Lung (tissue), 12 donors: ENCODE results near the gene AHCYL1. TPM values are rescaled to one million over a fixed set of nuclear protein-coding genes. Genes with fewer than 3 reads are reported as not detected.

Source experiments
- ATAC-seq: fragments of 200-7000 bp; cut with Tn5 transposase; one replicate; pipeline ENCODE4 v1.9.1; 2020; ENCODE audit warnings: moderate number of reproducible peaks; ENCODE audit not compliant: insufficient read depth, low FRiP score
- DNase-seq, 3 donors: peaks; one replicate each; pipeline ENCODE4 v3.0.0-alpha.2; 2013 to 2017
- H3K27ac ChIP-seq, 2 donors: one replicate each; pipeline ENCODE4 v1.5.1; 2013; ENCODE audit warnings: mild to moderate bottlenecking in 2 of 2, moderate library complexity in 2 of 2, control low read depth in 1 of 2, inconsistent platforms in 1 of 2, low read depth in 1 of 2, low read length in 1 of 2
- H3K27me3 ChIP-seq, 3 donors: one replicate each; pipeline ENCODE4 v1.5.1; 2013; ENCODE audit warnings: low read length in 2 of 3; ENCODE audit not compliant: control insufficient read depth in 3 of 3, insufficient read depth in 3 of 3
- H3K36me3 ChIP-seq, 4 donors: one replicate each; pipeline ENCODE4 v1.5.1; 2013; ENCODE audit warnings: low read length in 4 of 4, mild to moderate bottlenecking in 1 of 4, moderate library complexity in 1 of 4; ENCODE audit not compliant: control insufficient read depth in 4 of 4, insufficient read depth in 4 of 4
- H3K4me1 ChIP-seq, 5 donors: one replicate each; pipeline ENCODE4 v1.5.1; 2013; ENCODE audit warnings: low read length in 5 of 5, mild to moderate bottlenecking in 2 of 5, moderate library complexity in 1 of 5; ENCODE audit not compliant: control insufficient read depth in 5 of 5, insufficient read depth in 5 of 5
- H3K4me3 ChIP-seq: one replicate; pipeline ENCODE4 v1.5.1; 2013; ENCODE audit warnings: mild to moderate bottlenecking, control low read depth, moderate library complexity
- H3K9ac ChIP-seq, 2 donors: one replicate each; pipeline ENCODE4 v1.5.1; 2013; ENCODE audit warnings: low read length in 2 of 2, control low read depth in 1 of 2; ENCODE audit not compliant: insufficient read depth in 1 of 2
- H3K9me3 ChIP-seq, 4 donors: one replicate each; pipeline ENCODE4 v1.5.1; 2013; ENCODE audit warnings: low read length in 3 of 4, mild to moderate bottlenecking in 1 of 4, moderate library complexity in 1 of 4; ENCODE audit not compliant: control insufficient read depth in 4 of 4, insufficient read depth in 3 of 4
- WGBS, 2 donors: extraction: QIAGEN DNeasy Blood & Tissue Kit; methylation state at CpG; one replicate each; pipeline ENCODE4 v1.1.7; 2013; 5-methylcytosine and 5-hydroxymethylcytosine counted together
- polyA plus RNA-seq, 2 donors: library from polyadenylated mRNA; stranded (reverse); fragments of 200-250 nt; gene quantifications; one replicate each; pipeline ENCODE4 v1.2.1, GENCODE V29; 2013
- total RNA-seq, 2 donors: library from RNA; depleted of rRNA in 1 of 2; stranded (reverse); fragments of >200 nt in 1 of 2; gene quantifications; one replicate each; pipeline ENCODE4 v1.2.1, GENCODE V29; 2014 to 2021
- TF ChIP-seq, protein P1 (sequence below): IDR thresholded peaks from 2 replicates; pipeline ENCODE4 v1.5.1; 2012; ENCODE audit warnings: mild to moderate bottlenecking; ENCODE audit errors: control extremely low read depth, extremely low read depth
- donor health status: control.
- donor health status: control.
- donor health status: Bipolar disorder and iron deficiency.
- donor health status: healthy.
- donor health status: DM: yes; HTN: yes; CAD: no.

Gene AHCYL1
- total and polyA plus RNA-seq, 4 donors, result 44.4 to 77.7 (median 56.3) TPM

DNA sequence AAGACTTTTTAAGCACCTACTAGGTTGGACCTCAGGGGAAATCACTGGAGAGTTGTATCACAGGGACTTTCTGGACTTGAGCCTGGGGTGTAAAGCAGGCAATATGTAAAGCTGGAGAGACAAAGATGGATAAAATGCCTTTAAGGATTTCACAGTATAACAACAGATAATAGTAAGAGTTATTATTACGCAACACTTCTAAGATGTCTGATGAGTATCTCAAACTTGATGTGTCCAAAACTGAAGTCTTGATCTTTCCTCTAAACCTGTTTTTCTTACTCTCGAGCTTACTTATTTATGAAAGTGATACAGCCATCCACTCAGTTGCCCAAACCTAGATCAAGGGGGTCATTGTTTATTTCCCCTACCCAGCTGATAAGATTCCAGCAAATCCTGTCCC lies 47.8 kb downstream of the AHCYL1 start:
- Histone ChIP-seq H3K4me3 (no peak overlapping the region), H3K27me3 (no peaks in the 10 kb centered on the region), H3K4me1 (peaks cover 0 to 9% (median 4%) of the 10 kb centered on the region in 5 donors), H3K9me3 (no peaks in the 10 kb centered on the region), H3K9ac (no peak overlapping the region), H3K36me3 (no peaks in the 10 kb centered on the region), H3K27ac (no peak overlapping the region)
- no peak for ATAC-seq
- WGBS, 2 donors, result 83 to 94% methylated on average over 2 of the region's 2 CpGs
- DNase-seq, result no peak
- TF ChIP-seq, protein P1, sequence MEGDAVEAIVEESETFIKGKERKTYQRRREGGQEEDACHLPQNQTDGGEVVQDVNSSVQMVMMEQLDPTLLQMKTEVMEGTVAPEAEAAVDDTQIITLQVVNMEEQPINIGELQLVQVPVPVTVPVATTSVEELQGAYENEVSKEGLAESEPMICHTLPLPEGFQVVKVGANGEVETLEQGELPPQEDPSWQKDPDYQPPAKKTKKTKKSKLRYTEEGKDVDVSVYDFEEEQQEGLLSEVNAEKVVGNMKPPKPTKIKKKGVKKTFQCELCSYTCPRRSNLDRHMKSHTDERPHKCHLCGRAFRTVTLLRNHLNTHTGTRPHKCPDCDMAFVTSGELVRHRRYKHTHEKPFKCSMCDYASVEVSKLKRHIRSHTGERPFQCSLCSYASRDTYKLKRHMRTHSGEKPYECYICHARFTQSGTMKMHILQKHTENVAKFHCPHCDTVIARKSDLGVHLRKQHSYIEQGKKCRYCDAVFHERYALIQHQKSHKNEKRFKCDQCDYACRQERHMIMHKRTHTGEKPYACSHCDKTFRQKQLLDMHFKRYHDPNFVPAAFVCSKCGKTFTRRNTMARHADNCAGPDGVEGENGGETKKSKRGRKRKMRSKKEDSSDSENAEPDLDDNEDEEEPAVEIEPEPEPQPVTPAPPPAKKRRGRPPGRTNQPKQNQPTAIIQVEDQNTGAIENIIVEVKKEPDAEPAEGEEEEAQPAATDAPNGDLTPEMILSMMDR, result no peak

- Histone ChIP-seq H3K9ac (no peak overlapping the region), H3K9me3 (no peaks in the 10 kb centered on the region), H3K4me3 (no peak overlapping the region), H3K4me1 (peaks cover 0 to 9% (median 4%) of the 10 kb centered on the region in 5 donors), H3K27ac (no peak overlapping the region), H3K27me3 (no peaks in the 10 kb centered on the region), H3K36me3 (peaks cover 0 to 7% (median 4%) of the 10 kb centered on the region in 4 donors)
- TF ChIP-seq, protein P1, result no peak
- 88 to 91% methylated on average over 5 of the region's 5 CpGs for WGBS, 2 donors
- DNase-seq (no peak), ATAC-seq (no peak)
Observed at GRCh38 chr1:110033421-110033820, 48.9 kb downstream of the AHCYL1 start.

- Histone ChIP-seq H3K27ac (peak overlapping the region in 1 of 2 donors; percentile 53), H3K9ac (peak overlapping the region in 1 of 2 donors; percentile 74), H3K4me3 (peak overlapping the region; percentile 28), H3K36me3 (peaks cover 2 to 10% (median 10%) of the 10 kb centered on the region in 4 donors), H3K27me3 (no peaks in the 10 kb centered on the region), H3K4me1 (peaks cover 0 to 9% (median 4%) of the 10 kb centered on the region in 5 donors), H3K9me3 (no peaks in the 10 kb centered on the region)
- ATAC-seq (no peak), DNase-seq (no peak)
- 41 to 48% methylated on average over 4 of the region's 4 CpGs for WGBS, 2 donors
- TF ChIP-seq, protein P1, result no peak
Observed at GRCh38 chr1:110034040-110034450, 49.5 kb downstream of the AHCYL1 start.
